ENCODE data around the gene PRRT4. TPM values are rescaled to one million over a fixed set of nuclear protein-coding genes. Genes with fewer than 3 reads are reported as not detected.
A peak's percentile ranks its signal among the peaks of the same experiment; 100 is the strongest.

Gene PRRT4
- total RNA-seq, 1 experiment from 2014 or later = 0.24 TPM

GRCh38 chr7:128407751-128408708 lies 46.5 kb upstream of the PRRT4 start:
- Histone ChIP-seq H2BK20ac (ENCODE audit: low read depth, low read length, poor library complexity, severe bottlenecking) (no peak overlapping the region), H3K56ac (ENCODE audit: insufficient read length, low read depth, low read length) (no peak overlapping the region), H3K23ac (ENCODE audit: insufficient read length, low read depth, low read length) (no peak overlapping the region), H3K9me3 (ENCODE audit: control insufficient read depth, low read depth, low read length) (no peaks in the 10 kb centered on the region), H3T11ph (ENCODE audit: low read length) (no peak overlapping the region), H3K27me3 (ENCODE audit: insufficient read depth, low read length) (peaks cover 29% of the 10 kb centered on the region), H3K18ac (ENCODE audit: insufficient read length, low read depth, low read length) (no peak overlapping the region), H3K23me2 (ENCODE audit: insufficient read length, low read depth, low read length, poor library complexity, severe bottlenecking) (peaks cover 19% of the 10 kb centered on the region), H3K79me1 (ENCODE audit: insufficient read depth, low read depth, low read length, poor library complexity, severe bottlenecking) (no peaks in the 10 kb centered on the region), H2AK5ac (ENCODE audit: insufficient read length, low read length) (no peak overlapping the region), H3K4me1 (ENCODE audit: insufficient read depth, low read length) (peaks cover 4% of the 10 kb centered on the region; the same call in 1 of the 2 replicates), H3K9ac (ENCODE audit: extremely low read depth, insufficient read length, low read length) (no peak overlapping the region), H4K20me1 (ENCODE audit: control insufficient read depth, insufficient read depth, insufficient read length) (peaks cover 4% of the 10 kb centered on the region), H2BK5ac (ENCODE audit: insufficient read length, low read length) (no peak overlapping the region), H2BK12ac (ENCODE audit: insufficient read length, low read depth, low read length) (no peak overlapping the region), H3K4ac (ENCODE audit: low read depth, low read length) (no peak overlapping the region), H3K79me2 (ENCODE audit: insufficient read depth, low read length) (no peaks in the 10 kb centered on the region), H4K91ac (ENCODE audit: insufficient read length, low read depth, low read length) (no peak overlapping the region), H2BK120ac (ENCODE audit: low read depth, low read length, poor library complexity, severe bottlenecking) (no peak overlapping the region), H2AFZ (ENCODE audit: low read length) (no peak overlapping the region), H4K8ac (replicated peaks; ENCODE audit: insufficient read length, low read depth, low read length) (no peak overlapping the region), H3K4me2 (ENCODE audit: insufficient read depth, insufficient read length, low read length) (no peak overlapping the region), H2BK15ac (ENCODE audit: low read depth, low read length) (no peak overlapping the region), H4K5ac (ENCODE audit: insufficient read length, low read depth, low read length) (no peak overlapping the region), H3K14ac (ENCODE audit: insufficient read depth, low read length) (no peak overlapping the region; the same call in 1 of the 2 replicates), H3K27ac (ENCODE audit: insufficient read length, low read depth, low read length) (no peak overlapping the region)
- no CpG with 5 or more reads among the region's 11 CpGs for WGBS (ENCODE audit: extremely low coverage, insufficient read length, low lambda C conversion rate)
- no peak for DNase-seq
- H3K4me3 Mint-ChIP-seq = peak overlapping the region in 1 of 2 experiments; percentile 88; a peak in 2 of 5 replicates
- H3K27me3 Mint-ChIP-seq (ENCODE audit: low read depth) = peaks cover 82% of the 10 kb centered on the region
- peaks cover 37 to 40% of the 10 kb centered on the region in 2 experiments for H3K4me1 Mint-ChIP-seq
- H3K9me3 Mint-ChIP-seq = no peaks in the 10 kb centered on the region; a peak in 2 of 5 replicates
- TF ChIP-seq CTCF (conservative IDR thresholded peaks at IDR 0.05) = no peak
- no peak overlapping the region for H3K27ac Mint-ChIP-seq
- peaks cover 0 to 2% (median 0%) of the 10 kb centered on the region in 3 experiments; a peak in 1 of 7 replicates for H3K36me3 Mint-ChIP-seq (ENCODE audit: insufficient read depth in 1 of 3, low read depth in 3 of 3)

Data from H9 (cell line).